ENCODE data around the gene SLC24A3.

DNA sequence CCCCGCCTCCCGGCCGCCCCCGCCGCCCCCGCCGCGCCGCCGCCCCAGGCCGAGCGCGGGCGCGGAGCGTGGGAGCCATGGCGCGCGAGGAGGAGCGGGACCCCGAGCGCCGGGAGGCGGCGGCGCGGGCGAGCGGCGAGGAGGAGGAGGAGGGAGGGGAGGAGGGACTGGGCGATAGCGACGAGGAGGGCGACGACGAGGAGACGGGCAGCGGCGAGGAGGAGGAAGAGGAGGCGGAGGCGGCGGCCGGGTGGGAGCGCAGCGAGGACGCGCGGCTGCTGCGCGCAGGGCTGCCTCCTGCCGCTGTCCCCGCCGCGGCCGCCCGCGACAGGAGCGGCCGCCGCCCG, at the start of gene SLC24A3:
- TF ChIP-seq, protein P1, sequence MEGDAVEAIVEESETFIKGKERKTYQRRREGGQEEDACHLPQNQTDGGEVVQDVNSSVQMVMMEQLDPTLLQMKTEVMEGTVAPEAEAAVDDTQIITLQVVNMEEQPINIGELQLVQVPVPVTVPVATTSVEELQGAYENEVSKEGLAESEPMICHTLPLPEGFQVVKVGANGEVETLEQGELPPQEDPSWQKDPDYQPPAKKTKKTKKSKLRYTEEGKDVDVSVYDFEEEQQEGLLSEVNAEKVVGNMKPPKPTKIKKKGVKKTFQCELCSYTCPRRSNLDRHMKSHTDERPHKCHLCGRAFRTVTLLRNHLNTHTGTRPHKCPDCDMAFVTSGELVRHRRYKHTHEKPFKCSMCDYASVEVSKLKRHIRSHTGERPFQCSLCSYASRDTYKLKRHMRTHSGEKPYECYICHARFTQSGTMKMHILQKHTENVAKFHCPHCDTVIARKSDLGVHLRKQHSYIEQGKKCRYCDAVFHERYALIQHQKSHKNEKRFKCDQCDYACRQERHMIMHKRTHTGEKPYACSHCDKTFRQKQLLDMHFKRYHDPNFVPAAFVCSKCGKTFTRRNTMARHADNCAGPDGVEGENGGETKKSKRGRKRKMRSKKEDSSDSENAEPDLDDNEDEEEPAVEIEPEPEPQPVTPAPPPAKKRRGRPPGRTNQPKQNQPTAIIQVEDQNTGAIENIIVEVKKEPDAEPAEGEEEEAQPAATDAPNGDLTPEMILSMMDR (conservative IDR thresholded peaks at IDR 0.05) = no peak
- no peak for TF ChIP-seq EZH2 (IDR thresholded peaks at IDR 0.05; ENCODE audit: low read depth)

Data from PC-9 (cell line).